Measurements from ENCODE around the gene WNT7B. TPM values are rescaled to one million over a fixed set of nuclear protein-coding genes. Genes with fewer than 3 reads are reported as not detected.

The WNT7B gene
- total and polyA plus RNA-seq, 2 of the 8 experiments (the other 6 are each of a cell fraction or from before 2014, with no cell fraction given): 0.14 to 0.24 TPM

- Histone ChIP-seq H2BK12ac (ENCODE audit: low read depth, low read length) (no peak overlapping the region), H3K18ac (ENCODE audit: extremely low read depth, low read length) (no peak overlapping the region), H2BK20ac (ENCODE audit: low read length) (no peak overlapping the region), H2BK15ac (ENCODE audit: low read length) (no peak overlapping the region), H2BK120ac (replicated peaks; ENCODE audit: low read depth, low read length) (no peak overlapping the region), H3K14ac (ENCODE audit: insufficient read length) (no peak overlapping the region), H3K4me1 (replicated peaks in 1 of 4; ENCODE audit: control insufficient read depth in 3 of 4, insufficient read depth in 4 of 4, low read length in 3 of 4) (peaks cover 0 to 3% (median 0%) of the 10 kb centered on the region in 4 experiments; a peak in 1 of 7 replicates), H3K79me1 (ENCODE audit: low read depth, low read length) (no peaks in the 10 kb centered on the region), H3K23me2 (ENCODE audit: low read depth, low read length) (no peaks in the 10 kb centered on the region), H3K23ac (ENCODE audit: insufficient read length) (no peak overlapping the region), H3K79me2 (ENCODE audit: control insufficient read depth in 1 of 2, insufficient read depth in 2 of 2, low read length in 2 of 2) (no peaks in the 10 kb centered on the region), H3K36me3 (ENCODE audit: control insufficient read depth in 2 of 4, insufficient read depth in 4 of 4, low read length in 3 of 4) (no peaks in the 10 kb centered on the region), H3K9me3 (ENCODE audit: insufficient read depth in 2 of 2, low read depth in 1 of 2, low read length in 1 of 2) (peaks cover 0 to 4% of the 10 kb centered on the region in 2 experiments; a peak in 1 of 4 replicates), H4K8ac (ENCODE audit: extremely low read depth, insufficient read depth, low read length) (no peak overlapping the region), H3K56ac (replicated peaks; ENCODE audit: insufficient read length, low read depth, low read length) (no peak overlapping the region), H4K91ac (replicated peaks; ENCODE audit: insufficient read length, low read length) (no peak overlapping the region), H3K27me3 (replicated peaks in 1 of 4; ENCODE audit: control insufficient read depth in 3 of 4, extremely low read depth in 1 of 4, insufficient read depth in 3 of 4, low read length in 3 of 4) (no peaks in the 10 kb centered on the region), H3K27ac (ENCODE audit: low read depth, low read length) (no peak overlapping the region), H4K5ac (ENCODE audit: insufficient read length, low read depth, low read length) (no peak overlapping the region), H4K20me1 (replicated peaks in 1 of 2; ENCODE audit: control insufficient read depth in 1 of 2, insufficient read depth in 2 of 2, low read length in 2 of 2) (no peaks in the 10 kb centered on the region), H2BK5ac (ENCODE audit: low read depth, low read length) (no peak overlapping the region), H2AK5ac (ENCODE audit: low read depth, low read length) (no peak overlapping the region), H2AFZ (ENCODE audit: low read length) (no peak overlapping the region), H3K4me3 (ENCODE audit: extremely low read depth in 1 of 4, insufficient read depth in 2 of 4, low read depth in 3 of 4, low read length in 4 of 4) (no peak overlapping the region), H3K9ac (replicated peaks in 1 of 4; ENCODE audit: extremely low read depth in 1 of 4, low read depth in 3 of 4, low read length in 3 of 4) (no peak overlapping the region), H3K4ac (replicated peaks; ENCODE audit: insufficient read length, low read depth, low read length) (no peak overlapping the region), H3K4me2 (ENCODE audit: insufficient read depth in 1 of 2, low read depth in 2 of 2, low read length in 2 of 2) (no peak overlapping the region)
- ChIA-PET POLR2A (ENCODE audit: partially characterized antibody) (no interaction called here), CTCF (ENCODE audit: partially characterized antibody) (no interaction called here)
- DNase-seq (ENCODE audit: low read depth in 1 of 2, low spot score in 2 of 2) (no peak), FAIRE-seq (no peak)
- TF ChIP-seq BACH1 (IDR thresholded peaks at IDR 0.05; ENCODE audit: low read length) (no peak), USF2 (IDR thresholded peaks at IDR 0.05; ENCODE audit: low read length) (no peak), TCF12 (IDR thresholded peaks at IDR 0.05; ENCODE audit: low read depth, low read length) (no peak), CBX8 (IDR thresholded peaks at IDR 0.05; ENCODE audit: borderline replicate concordance, low read depth, low read length) (no peak), RAD21 (IDR thresholded peaks at IDR 0.05 in 1 of 2, conservative IDR thresholded peaks at IDR 0.05 in 1 of 2; ENCODE audit: low read depth in 2 of 2, low read length in 2 of 2) (no peak), EZH2 (IDR thresholded peaks at IDR 0.05; ENCODE audit: low read depth, low read length, severe bottlenecking) (no peak)
- 78% methylated on average over 2 of the region's 2 CpGs; no CpG with 5 or more reads in 1 of the 2 experiments for whole genome bisulfite sequencing, 2 experiments (ENCODE audit: extremely low coverage in 1 of 2, insufficient coverage in 1 of 2, insufficient read length in 1 of 2, insufficient replicate concordance in 2 of 2, low coverage in 1 of 2, low lambda C conversion rate in 2 of 2, missing lambda C conversion rate in 1 of 2)
Measured at GRCh38 chr22:45914309-45914708, 62.7 kb downstream of the WNT7B start.
